Fibroblast of the conjunctiva (primary cell): ENCODE data around the gene SERPINB1.

Experiments
- DNase-seq: peaks from one replicate; pipeline ENCODE4 v3.0.0-alpha.2; 2010; ENCODE audit warnings: low read depth

Gene SERPINB1

DNA sequence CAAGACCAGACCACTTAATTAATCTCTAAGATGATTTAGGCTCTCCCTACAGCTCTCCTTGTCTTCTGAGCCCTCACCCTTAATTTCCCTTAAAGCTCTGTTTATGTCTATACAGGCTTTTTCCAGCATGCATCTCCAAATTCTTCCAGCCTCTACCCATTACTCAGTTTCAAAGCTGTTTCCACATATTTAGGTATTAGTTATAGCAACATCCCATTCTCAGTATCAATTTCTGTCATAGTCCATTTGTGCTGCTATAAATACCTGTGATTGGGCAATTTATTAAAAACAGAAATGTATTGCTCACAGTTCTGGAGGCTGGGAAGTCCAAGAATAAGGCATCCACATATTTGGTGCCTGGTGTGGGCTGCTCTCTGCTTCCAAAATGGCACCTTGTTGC is 2.3 kb upstream of the SERPINB1 start:
- DNase-seq, result no peak

GRCh38 chr6:2843138-2843740 is 1.6 kb upstream of the SERPINB1 start:
- no peak for DNase-seq

DNA sequence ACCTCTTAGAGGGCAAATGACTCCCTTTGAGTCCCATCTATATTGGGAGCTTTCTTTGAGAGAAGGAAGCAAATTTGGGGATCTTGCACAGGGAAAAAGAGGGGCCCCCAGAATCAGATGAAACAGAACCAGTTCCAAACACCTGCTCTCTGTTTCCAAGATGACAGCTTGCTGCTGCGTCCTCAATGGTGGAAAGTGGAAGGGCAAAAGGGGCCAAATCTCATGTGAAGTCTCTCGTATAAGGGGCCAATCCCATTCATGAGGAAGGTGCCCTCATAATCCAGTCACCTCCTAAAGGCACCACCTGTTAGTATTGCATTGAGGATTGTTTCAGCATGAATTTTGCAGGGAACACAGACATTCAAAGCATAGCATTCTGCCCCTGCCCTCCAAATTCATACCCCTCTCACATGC is 483 bp upstream of the SERPINB1 start:
- no peak for DNase-seq

DNA sequence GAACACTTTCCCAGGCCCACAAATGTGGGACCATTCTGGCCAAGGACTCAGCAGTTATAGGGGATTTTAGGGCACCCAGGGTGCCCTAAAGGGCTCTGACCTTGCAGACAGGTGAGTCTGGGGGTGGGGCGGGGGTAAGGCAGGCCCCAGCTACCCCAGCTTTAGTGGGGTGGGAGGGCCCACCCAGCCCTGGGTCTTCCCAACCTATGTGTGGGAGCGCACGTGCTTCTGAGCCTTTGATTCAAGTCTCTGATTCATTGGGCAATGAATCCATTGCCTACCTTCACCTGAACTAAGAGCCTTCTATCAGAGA is 958 bp downstream of the SERPINB1 start:
- DNase-seq, result no peak

DNA sequence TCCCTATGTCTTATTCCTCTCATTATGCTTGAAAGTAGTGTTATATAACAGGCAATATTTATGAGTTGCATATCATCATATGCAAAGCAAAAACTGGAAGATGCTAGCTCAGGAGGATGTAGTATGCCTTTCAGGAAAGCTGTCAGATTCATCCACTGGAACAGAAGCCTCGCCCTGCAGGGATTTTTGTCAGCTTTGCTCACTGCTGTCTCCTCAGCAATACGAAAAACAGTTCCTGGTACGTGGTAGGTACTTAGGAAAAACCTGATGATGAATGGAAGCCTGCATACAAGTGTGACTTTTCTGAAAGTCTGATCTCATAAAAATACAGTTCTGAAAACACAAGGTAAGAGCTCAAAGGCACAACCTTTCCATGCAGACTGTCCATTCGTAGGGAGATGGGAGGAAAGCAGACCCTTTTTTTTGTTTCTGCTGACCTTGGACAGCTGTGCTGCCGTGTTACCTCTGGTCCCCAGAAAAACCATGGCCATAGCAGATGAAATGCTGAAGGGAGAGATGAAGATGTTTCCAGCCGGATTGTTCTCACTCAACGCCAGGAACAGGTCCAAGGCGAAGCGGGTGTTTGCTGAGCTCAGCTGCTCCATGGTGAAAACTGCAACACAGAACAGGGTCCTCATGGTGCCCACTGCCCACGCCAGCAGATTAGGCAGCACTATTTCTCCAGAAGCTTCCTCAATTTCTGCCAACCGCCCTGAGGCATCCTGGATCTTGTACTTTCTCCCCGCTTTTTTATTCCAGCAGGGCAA is 1.5 kb downstream of the SERPINB1 start:
- DNase-seq, result no peak

DNA sequence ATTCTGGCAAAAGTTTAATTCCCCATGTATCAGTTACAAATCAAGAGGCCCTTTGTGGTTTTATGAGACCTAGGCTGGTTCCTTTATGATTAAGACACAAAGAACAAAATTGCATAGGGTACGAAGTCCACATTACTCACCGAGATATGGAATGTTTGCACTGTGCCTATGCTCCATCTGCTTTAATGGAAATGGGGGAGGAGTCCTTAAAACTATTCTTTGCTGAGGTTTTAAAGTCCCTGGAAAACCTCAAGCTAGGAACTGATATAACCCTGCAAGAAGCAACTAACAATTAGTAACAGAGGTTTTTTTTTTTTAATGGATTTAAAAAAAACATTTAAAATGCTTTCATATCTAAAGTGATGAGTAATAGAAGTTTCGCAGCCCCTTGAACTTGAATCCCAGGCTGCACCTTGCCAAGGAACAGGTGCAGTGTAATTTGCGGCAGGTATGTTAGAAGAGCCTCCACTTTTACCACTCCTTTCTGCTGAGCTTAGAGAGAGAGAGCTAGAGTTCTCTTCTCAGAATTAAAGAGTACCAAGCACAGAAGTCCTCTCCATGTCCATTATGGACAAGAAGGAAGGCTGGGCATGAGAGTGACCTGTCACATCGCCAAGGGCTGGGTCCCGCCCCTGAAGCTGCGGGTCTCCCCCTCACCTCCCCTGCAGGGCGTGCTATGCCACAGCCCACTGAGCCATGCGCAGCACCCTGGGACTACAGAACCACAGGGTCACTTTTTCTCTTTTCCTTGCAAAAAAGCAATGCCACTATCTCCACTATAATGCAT is 2.3 kb downstream of the SERPINB1 start:
- DNase-seq, result no peak

- DNase-seq, result no peak
These were observed 3.4 kb downstream of the SERPINB1 start for GRCh38 chr6:2838251-2838650.

DNA sequence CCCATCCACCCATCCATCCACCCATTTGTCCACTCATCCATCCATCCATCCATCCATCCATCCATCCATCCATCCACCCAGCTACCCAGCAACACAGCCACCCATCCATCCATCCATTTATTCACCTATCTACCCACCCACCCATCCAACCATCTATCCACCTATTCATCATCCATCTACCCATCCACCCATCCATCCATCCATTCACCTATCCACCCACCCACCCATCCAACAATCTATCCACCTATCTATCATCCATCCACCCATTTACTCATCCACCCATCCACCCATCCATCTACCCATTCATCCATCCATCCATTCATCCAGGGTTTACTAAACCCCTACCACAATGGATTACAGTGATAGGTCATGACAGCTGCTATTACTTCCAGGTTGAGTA is 7.4 kb downstream of the SERPINB1 start:
- DNase-seq, result no peak

DNA sequence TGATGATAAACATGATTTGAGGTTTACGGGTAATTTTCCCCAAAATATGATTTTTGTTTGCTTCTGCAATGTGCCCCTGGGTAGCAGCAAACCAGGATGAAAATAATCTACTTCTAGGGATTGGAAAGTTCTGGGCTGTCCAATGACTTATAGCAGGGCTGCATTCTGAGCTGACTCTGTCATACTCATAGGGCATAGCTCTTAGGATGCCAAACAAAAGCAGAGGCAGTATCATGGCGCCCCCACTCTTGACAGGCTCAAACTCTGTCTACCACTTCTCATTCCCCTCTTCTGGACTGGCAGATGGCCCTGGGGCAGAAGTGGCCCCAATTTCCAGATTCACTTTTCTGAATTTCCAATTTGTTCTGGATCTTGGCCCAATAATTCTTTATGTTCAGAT is 10.3 kb downstream of the SERPINB1 start:
- no peak for DNase-seq

DNA sequence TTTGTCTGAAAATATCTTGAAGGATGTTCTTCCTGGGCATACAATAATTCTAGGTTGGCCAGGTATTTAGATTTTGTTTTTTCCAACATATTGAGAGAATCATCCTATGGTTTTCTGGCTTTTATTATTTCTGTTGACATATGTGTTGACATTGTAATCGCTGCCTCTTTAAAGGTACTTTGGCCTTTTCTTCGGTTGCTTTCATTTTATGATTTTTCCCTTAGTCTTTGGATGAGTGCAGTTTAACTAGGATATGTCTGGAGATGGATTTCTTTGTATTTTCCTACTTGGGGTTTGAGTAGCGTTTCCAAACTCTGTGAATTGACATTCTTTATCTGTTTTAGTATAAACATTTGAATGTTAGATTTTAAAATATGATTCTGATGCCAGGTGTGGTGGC is 11.5 kb downstream of the SERPINB1 start:
- DNase-seq, result no peak

GRCh38 chr6:2829253-2829652 is 12.4 kb downstream of the SERPINB1 start:
- no peak for DNase-seq

DNA sequence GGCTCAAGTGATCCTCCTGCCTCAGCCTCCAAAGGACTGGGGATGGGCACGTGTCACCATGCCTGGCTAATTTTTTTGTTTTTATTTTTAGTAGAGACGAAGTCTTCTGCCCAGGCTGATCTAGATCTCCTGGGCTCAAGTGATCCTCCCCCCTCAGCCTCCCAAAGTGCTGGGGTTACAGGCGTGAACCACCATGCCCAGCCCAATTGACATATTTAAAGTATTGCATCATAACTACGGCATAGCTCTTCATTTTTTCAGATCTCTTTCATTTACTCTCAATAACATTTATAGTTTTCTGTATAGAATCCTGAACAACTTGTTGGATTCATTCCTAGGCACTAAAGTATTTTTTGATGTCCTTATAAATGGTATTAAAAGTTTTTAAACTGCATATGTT is 13.0 kb downstream of the SERPINB1 start:
- no peak for DNase-seq

- no peak for DNase-seq
These were observed 14.5 kb downstream of the SERPINB1 start for GRCh38 chr6:2827142-2827541.

GRCh38 chr6:2826131-2826530 is 15.5 kb downstream of the SERPINB1 start:
- DNase-seq, result no peak

GRCh38 chr6:2823104-2823850 is 18.4 kb downstream of the SERPINB1 start:
- no peak for DNase-seq

GRCh38 chr6:2821554-2821953 is 20.1 kb downstream of the SERPINB1 start:
- no peak for DNase-seq

- DNase-seq, result no peak
These were observed 21.2 kb downstream of the SERPINB1 start for GRCh38 chr6:2820415-2820814.

GRCh38 chr6:2819978-2820377 is 21.7 kb downstream of the SERPINB1 start:
- DNase-seq, result no peak

GRCh38 chr6:2819115-2819514 is 22.5 kb downstream of the SERPINB1 start:
- DNase-seq, result no peak

- DNase-seq, result peak; percentile 22
These were observed 23.1 kb downstream of the SERPINB1 start for GRCh38 chr6:2818593-2818992.

DNA sequence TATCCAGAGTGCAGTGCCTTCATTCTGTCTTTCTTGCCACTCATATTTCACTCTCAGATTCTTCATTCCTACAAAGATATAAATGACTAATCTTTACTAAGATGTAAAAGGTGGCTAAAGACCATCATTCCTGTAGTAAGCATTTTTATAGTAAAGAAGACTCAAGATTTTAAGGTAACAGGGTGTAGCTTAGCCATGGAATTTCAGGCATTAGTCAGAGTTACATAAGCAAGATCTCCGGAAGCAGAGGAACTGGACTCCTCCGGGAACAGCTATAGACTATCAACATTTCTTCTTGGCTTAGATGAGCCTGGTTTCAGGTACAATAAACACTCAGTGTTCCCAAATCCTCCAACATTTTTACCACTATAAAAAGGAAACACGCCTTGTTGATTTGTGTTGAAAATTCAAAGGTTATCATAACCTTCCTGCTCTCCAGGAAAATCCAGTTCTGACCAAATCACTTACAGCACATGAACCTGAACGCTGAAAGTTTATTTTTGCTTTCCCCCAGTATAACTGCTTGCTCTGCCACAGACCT is 23.7 kb downstream of the SERPINB1 start:
- peak; percentile 20 for DNase-seq

GRCh38 chr6:2816158-2816557 is 25.5 kb downstream of the SERPINB1 start:
- DNase-seq, result no peak
